H1 (cell line): ENCODE results near the gene PIGC. TPM values are rescaled to one million over a fixed set of nuclear protein-coding genes. Genes with fewer than 3 reads are reported as not detected.

Experiments
- KDM1A ChIP-seq: fragments of 200-600, 300-600 bp; sonication (generic); IDR thresholded peaks from 2 replicates; pipeline ENCODE4 v1.7.1; 2016; ENCODE audit warnings: mild to moderate bottlenecking, low read length, borderline replicate concordance
- RFX5 ChIP-seq: IDR thresholded peaks from 2 replicates; pipeline ENCODE4 v1.6.1; 2011; ENCODE audit warnings: low read depth, low read length, improper control_type of control experiment, borderline replicate concordance
- SIN3A ChIP-seq, 2 experiments: IDR thresholded peaks in 1 of 2; conservative IDR thresholded peaks in 1 of 2; 2 replicates each; pipeline ENCODE4 v1.6.1; 2011 to 2012; ENCODE audit warnings: low read length in 2 of 2, improper control_type of control experiment in 1 of 2, low read depth in 1 of 2, mild to moderate bottlenecking in 1 of 2
- polyA plus RNA-seq, 7 experiments: library from polyadenylated mRNA; depleted of rRNA in 3 of 7; stranded (reverse) in 5 of 7; unstranded in 2 of 7; fragments of >200 nt in 5 of 7; fragments of 200-250 nt in 2 of 7; gene quantifications; 1 replicate in 5 of 7; 2 replicates in 1 of 7; 4 replicates in 1 of 7; pipeline versions ENCODE4 v1.2.1 to v1.2.3, GENCODE V29; 2011 to 2013; ENCODE audit warnings: missing spikeins in 2 of 7, mixed read lengths in 2 of 7
- total RNA-seq: library from RNA; stranded (reverse); fragmentation: NEBNext Ultra II Directional; extraction: Animal tissue kit (Norgen Biotek cat#: 25700); gene quantifications from 2 replicates; pipeline ENCODE4 v1.2.1, GENCODE V29; 2021

The PIGC gene
- total and polyA plus RNA-seq, 2 of the 8 experiments (the other 6 are each of a cell fraction or from before 2014, with no cell fraction given): 21.0 to 39.3 TPM

DNA sequence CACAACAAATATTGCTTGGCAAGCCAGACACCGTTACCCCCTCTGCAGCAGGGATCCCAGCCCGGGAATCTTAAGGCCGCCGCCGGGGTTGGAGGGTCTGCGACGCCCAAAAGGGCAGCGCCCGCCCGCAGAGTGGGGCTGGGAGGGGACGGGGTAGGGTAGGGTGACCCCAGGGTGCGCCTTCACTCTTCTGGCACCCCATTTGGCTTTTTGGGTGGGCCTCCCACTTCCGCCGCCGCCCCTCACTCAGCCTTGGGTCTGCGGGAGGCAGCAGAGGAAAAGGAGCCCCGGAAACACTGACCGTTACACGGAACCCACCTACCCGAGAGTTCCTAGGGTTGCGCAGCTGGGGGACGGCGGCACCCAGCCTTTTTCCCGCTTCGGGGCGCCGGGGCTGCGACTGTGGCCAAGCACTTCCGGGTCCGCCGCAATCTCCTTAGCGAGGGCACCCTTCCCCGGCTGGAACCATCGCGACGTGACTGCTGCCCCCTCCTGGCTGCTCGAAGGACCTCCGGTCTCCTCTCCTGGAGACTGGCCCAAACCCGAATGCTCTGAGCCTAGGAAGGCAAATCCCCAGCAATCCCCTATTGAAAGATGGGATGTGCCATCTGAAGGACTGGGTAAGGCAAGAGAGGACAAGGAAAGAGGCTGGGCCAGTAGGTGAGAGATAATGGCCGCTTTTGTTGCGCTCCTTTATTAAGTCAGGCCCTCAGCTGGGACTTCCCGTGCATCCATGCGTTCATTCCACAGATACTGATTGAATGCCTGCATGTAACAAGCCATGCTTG is at the start of gene PIGC (continued):
- peak in 1 of 2 experiments; percentile 77; a peak in 2 of 4 replicates for TF ChIP-seq SIN3A (conservative IDR thresholded peaks at IDR 0.05 in 1 of 2, IDR thresholded peaks at IDR 0.05 in 1 of 2; ENCODE audit: low read depth in 1 of 2, low read length in 2 of 2)
- TF ChIP-seq RFX5: no peak
- TF ChIP-seq KDM1A: no peak
